AG09309 (cell line): Measurements from ENCODE around the gene WWTR1.

Experiments
- DNase-seq: peaks from one replicate; pipeline ENCODE4 v3.0.0-alpha.2; 2010; ENCODE audit warnings: low read depth
- H3K4me3 ChIP-seq: 2 replicates; pipeline ENCODE4 v1.5.1; 2011; ENCODE audit warnings: mild to moderate bottlenecking, low read depth, low read length, moderate library complexity; ENCODE audit not compliant: control insufficient read depth
- TF ChIP-seq, protein P1 (sequence below): IDR thresholded peaks from 2 replicates; pipeline ENCODE4 v1.5.1; 2011; ENCODE audit warnings: mild to moderate bottlenecking, low read depth, low read length, inconsistent platforms; ENCODE audit not compliant: insufficient read depth, control insufficient read depth; ENCODE audit errors: missing control alignments

The WWTR1 gene

DNA sequence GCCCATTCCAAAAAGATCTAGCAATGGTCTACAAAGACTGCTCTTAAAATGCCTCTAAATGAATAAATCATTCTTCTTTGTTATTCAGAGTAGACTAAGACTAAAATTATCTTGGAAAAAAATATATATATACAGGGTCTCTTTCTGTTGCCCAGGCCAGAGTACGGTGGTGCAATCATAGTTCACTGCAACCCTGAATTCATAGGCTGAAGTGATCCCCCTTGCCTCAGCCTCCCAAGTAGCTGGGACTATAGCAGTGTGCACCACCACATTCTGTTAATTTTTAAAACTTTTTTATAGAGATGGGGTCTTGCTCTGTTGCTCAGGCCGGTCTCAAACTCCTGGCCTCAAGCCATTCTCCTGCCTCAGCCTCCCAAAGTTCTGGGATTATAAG, 18.7 kb downstream of the WWTR1 start:
- TF ChIP-seq, protein P1, sequence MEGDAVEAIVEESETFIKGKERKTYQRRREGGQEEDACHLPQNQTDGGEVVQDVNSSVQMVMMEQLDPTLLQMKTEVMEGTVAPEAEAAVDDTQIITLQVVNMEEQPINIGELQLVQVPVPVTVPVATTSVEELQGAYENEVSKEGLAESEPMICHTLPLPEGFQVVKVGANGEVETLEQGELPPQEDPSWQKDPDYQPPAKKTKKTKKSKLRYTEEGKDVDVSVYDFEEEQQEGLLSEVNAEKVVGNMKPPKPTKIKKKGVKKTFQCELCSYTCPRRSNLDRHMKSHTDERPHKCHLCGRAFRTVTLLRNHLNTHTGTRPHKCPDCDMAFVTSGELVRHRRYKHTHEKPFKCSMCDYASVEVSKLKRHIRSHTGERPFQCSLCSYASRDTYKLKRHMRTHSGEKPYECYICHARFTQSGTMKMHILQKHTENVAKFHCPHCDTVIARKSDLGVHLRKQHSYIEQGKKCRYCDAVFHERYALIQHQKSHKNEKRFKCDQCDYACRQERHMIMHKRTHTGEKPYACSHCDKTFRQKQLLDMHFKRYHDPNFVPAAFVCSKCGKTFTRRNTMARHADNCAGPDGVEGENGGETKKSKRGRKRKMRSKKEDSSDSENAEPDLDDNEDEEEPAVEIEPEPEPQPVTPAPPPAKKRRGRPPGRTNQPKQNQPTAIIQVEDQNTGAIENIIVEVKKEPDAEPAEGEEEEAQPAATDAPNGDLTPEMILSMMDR, result no peak
- H3K4me3 ChIP-seq, result peak overlapping the region; percentile 26
- no peak for DNase-seq

DNA sequence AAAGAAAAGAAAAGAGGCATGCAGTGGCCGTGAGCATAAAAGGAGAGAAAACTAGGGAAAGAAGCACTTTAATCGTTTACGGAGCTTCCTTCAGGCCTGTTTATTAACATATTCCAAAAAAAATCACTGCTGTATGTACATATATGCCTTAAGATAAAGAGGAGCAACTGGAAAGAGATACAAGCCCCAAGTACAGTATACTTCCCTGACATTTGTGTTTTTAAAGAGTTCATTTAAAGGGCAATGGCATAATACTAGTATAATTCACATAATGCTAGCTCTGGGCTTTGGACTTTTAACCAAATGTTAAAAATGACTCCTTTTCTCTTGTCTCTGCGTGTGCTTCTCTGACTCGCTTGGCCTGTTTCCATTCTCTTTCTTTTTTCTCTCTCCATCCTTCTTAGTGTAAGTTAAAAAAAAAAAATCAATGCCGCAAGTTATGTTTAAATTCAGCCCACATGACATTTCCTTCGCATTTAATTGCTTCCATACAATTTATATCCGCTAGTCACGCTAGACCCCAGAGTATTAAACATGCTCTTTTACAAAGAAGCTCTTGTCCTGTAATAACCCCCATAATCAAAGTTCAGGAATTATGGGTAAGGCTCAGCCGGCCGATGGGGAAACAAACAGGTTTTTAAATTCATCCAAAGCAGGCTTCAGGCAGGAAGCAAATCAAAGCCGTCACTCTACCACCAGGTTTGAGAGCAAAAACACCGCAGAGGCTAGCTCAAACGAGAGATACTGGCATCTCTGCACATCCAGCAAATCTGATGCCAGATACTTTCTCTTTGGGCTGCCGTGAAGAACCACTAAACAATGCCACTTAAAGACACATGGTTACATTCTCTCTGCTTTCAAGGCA, 19.4 kb downstream of the WWTR1 start:
- TF ChIP-seq, protein P1, result no peak
- H3K4me3 ChIP-seq, result peak overlapping the region; percentile 26
- no peak for DNase-seq

DNA sequence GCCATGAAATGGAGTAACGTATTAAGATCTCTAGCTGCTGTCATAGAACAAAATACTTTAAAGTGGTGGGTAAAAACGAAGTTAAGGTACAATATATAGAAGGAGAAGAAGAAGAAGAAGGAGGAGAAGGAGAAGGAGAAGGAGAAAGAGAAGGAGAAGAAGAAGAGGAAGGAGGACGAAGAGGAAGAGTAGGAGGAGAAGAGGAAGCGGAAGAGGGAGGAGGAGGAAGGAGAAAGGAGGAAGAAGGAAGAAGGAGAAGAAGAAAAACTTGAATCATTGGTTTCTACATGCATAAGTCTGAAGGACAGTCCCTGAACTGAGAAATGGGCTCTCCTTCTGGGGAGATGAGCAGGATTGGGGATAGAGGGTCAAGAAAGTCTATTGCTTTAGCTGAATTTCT, 22.4 kb downstream of the WWTR1 start:
- H3K4me3 ChIP-seq, result no peak overlapping the region
- DNase-seq, result no peak
- TF ChIP-seq, protein P1, result no peak

DNA sequence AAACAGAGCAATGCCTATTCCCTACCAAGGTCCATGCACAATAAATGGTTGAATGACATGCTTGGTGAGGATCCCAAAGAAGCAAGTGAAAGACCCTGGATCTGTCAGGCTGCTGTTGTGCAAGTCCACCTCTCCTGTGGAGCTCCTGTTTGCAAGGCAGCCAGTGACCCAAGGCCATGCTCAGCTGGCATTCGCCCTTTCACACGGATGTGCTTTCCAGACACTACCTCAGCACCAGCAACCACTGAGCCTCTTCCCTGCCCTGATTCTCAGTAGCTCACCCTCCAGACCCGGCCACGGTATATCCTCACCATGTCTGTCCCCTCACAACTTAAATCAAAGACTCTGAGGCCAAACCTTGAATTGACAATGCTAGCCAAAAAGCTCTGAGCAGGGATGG, 23.3 kb downstream of the WWTR1 start:
- H3K4me3 ChIP-seq, result no peak overlapping the region
- TF ChIP-seq, protein P1, result no peak
- no peak for DNase-seq

DNA sequence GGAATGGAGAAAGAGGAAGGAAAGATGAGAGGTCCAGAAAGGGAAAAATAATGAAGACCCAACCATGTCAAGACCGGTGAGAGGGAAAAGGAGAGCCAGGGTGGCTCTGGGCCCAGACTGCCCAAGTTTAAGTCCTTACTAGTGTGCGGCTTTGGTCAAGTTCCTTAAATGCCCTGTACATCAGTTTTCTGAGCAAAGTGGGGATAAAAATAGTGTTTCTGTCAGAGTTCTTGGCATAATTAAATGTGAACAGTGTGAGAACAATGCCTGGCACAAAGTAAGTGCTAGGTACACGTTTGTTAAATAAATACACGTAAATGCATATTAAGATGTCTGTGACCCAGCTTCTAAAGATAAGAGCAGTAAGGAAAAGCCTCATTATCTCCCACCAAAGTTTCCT, 23.8 kb downstream of the WWTR1 start:
- TF ChIP-seq, protein P1, result no peak
- DNase-seq, result no peak
- H3K4me3 ChIP-seq, result no peak overlapping the region

- no peak overlapping the region for H3K4me3 ChIP-seq
- TF ChIP-seq, protein P1, result no peak
- no peak for DNase-seq
Observed at GRCh38 chr3:149632225-149632624, 25.6 kb downstream of the WWTR1 start.

GRCh38 chr3:149630806-149631205, 27.0 kb downstream of the WWTR1 start:
- TF ChIP-seq, protein P1, result no peak
- H3K4me3 ChIP-seq, result no peak overlapping the region

More at GRCh38 chr3:149630806-149631205, 27.0 kb downstream of the WWTR1 start:
- DNase-seq, result no peak
